Measurements from ENCODE around the gene TTF1.
A peak's percentile ranks its signal among the peaks of the same experiment; 100 is the strongest.

The TTF1 gene

GRCh38 chr9:132366481-132366880 is 40.2 kb downstream of the TTF1 start:
- DNase-seq (ENCODE audit: low read depth): no peak
- no peak overlapping the region for H3K4me3 ChIP-seq (ENCODE audit: low read depth, low read length)
- no peak for TF ChIP-seq MAX (IDR thresholded peaks at IDR 0.05; ENCODE audit: low read depth, low read length)
- no peak for TF ChIP-seq CTCF (IDR thresholded peaks at IDR 0.05; ENCODE audit: low read depth, low read length)
- no peak for TF ChIP-seq POLR2A (IDR thresholded peaks at IDR 0.05; ENCODE audit: extremely low read depth, insufficient read length)
- no peak for TF ChIP-seq MYC (IDR thresholded peaks at IDR 0.05; ENCODE audit: low read depth, low read length)

- TF ChIP-seq POLR2A (IDR thresholded peaks at IDR 0.05; ENCODE audit: extremely low read depth, insufficient read length) (no peak), CTCF (IDR thresholded peaks at IDR 0.05; ENCODE audit: low read depth, low read length) (no peak), MYC (IDR thresholded peaks at IDR 0.05; ENCODE audit: low read depth, low read length) (no peak), MAX (IDR thresholded peaks at IDR 0.05; ENCODE audit: low read depth, low read length) (no peak)
- H3K4me3 ChIP-seq (ENCODE audit: low read depth, low read length): no peak overlapping the region
- DNase-seq (ENCODE audit: low read depth): no peak
Measured at GRCh38 chr9:132365986-132366385, 40.7 kb downstream of the TTF1 start.

GRCh38 chr9:132364068-132364467 is 42.6 kb downstream of the TTF1 start:
- DNase-seq (ENCODE audit: low read depth): no peak
- H3K4me3 ChIP-seq (ENCODE audit: low read depth, low read length): no peak overlapping the region
- TF ChIP-seq MYC (IDR thresholded peaks at IDR 0.05; ENCODE audit: low read depth, low read length) (no peak), MAX (IDR thresholded peaks at IDR 0.05; ENCODE audit: low read depth, low read length) (no peak), CTCF (IDR thresholded peaks at IDR 0.05; ENCODE audit: low read depth, low read length) (no peak), POLR2A (IDR thresholded peaks at IDR 0.05; ENCODE audit: extremely low read depth, insufficient read length) (no peak)

GRCh38 chr9:132357764-132358163 is 48.9 kb downstream of the TTF1 start:
- TF ChIP-seq MYC (IDR thresholded peaks at IDR 0.05; ENCODE audit: low read depth, low read length): no peak
- TF ChIP-seq CTCF (IDR thresholded peaks at IDR 0.05; ENCODE audit: low read depth, low read length): no peak
- TF ChIP-seq MAX (IDR thresholded peaks at IDR 0.05; ENCODE audit: low read depth, low read length): no peak
- no peak for TF ChIP-seq POLR2A (IDR thresholded peaks at IDR 0.05; ENCODE audit: extremely low read depth, insufficient read length)
- no peak overlapping the region for H3K4me3 ChIP-seq (ENCODE audit: low read depth, low read length)
- no peak for DNase-seq (ENCODE audit: low read depth)

- peak; percentile 45 for DNase-seq (ENCODE audit: low read depth)
- TF ChIP-seq CTCF (IDR thresholded peaks at IDR 0.05; ENCODE audit: low read depth, low read length) (no peak), MYC (IDR thresholded peaks at IDR 0.05; ENCODE audit: low read depth, low read length) (no peak), MAX (IDR thresholded peaks at IDR 0.05; ENCODE audit: low read depth, low read length) (no peak), POLR2A (IDR thresholded peaks at IDR 0.05; ENCODE audit: extremely low read depth, insufficient read length) (no peak)
- H3K4me3 ChIP-seq (ENCODE audit: low read depth, low read length): no peak overlapping the region
Measured at GRCh38 chr9:132356324-132356924, 50.2 kb downstream of the TTF1 start.
